ENCODE results near the gene KDM2B. TPM values are rescaled to one million over a fixed set of nuclear protein-coding genes. Genes with fewer than 3 reads are reported as not detected.

The KDM2B gene
- total RNA-seq: 10.3 TPM
- long read RNA-seq, partial matches to known transcripts: 3 of 7 reads
- long read RNA-seq, other reads (novel, unspliced or antisense): 4 of 7 reads

- ATAC-seq (ENCODE audit: poor library complexity) (peak; percentile 36), DNase-seq (no peak)
- intact Hi-C loops (cut with DNase I): no loop called here
These were observed at the start of gene KDM2B for GRCh38 chr12:121580959-121581685. TSS of gene KDM2B (minus strand) at chr12:121581023. CDS start at chr12:121580911, 112 bp downstream.

DNA sequence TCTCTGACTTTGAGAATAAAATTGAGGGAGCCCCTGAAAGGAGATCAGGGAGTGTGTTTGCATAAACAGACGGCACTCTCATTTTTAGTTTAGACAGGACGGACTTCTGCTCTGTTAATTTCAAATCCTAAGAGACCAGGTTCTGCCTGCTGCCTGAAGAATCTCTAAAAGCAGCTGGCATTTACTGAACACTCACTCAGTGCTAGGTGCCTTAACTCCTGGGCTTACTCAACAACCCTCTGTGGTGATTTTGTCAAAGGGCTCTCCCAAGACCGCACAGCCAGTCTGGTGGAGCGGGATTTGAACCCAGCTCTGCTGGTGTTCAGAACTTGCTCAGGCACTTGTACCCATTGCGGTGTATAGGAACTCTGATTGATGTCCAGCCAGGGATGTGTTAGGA lies 47.7 kb upstream of the KDM2B start:
- DNase-seq (no peak), ATAC-seq (ENCODE audit: poor library complexity) (no peak)
- intact Hi-C loops (cut with DNase I): loop anchor here (5.0 kb wide), 1 partner anchor 76 kb away; no protein-coding TSS in a partner anchor

DNA sequence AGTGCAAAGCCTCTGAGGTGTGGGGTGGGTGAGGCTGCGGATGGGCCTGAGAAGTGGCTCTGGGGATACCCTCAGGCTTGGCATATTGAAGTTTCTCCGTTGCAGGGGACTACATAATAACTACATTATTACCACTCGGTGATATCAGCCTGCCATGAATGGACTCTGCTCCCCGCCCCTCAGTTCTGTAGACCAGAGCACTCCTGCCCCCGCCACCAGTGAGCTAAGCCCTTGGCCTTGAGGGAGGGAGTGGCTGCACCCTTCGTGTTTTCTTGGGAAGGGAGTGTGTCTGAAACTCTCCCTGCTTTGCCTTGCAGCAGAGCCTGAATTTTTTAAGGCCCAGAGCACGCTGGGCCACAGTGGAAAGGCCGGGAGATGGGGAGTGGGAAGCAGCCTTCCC lies 47.2 kb upstream of the KDM2B start:
- DNase-seq (no peak), ATAC-seq (ENCODE audit: poor library complexity) (no peak)
- intact Hi-C loops (cut with DNase I): loop anchor here (5.0 kb wide), 1 partner anchor 76 kb away; no protein-coding TSS in a partner anchor

- intact Hi-C loops (cut with DNase I): loop anchor here (5.0 kb wide), 1 partner anchor 75 kb away; no protein-coding TSS in a partner anchor
- ATAC-seq (ENCODE audit: poor library complexity) (peak; percentile 51), DNase-seq (peak; percentile 66)
These were observed 46.2 kb upstream of the KDM2B start for GRCh38 chr12:121626853-121627640.

DNA sequence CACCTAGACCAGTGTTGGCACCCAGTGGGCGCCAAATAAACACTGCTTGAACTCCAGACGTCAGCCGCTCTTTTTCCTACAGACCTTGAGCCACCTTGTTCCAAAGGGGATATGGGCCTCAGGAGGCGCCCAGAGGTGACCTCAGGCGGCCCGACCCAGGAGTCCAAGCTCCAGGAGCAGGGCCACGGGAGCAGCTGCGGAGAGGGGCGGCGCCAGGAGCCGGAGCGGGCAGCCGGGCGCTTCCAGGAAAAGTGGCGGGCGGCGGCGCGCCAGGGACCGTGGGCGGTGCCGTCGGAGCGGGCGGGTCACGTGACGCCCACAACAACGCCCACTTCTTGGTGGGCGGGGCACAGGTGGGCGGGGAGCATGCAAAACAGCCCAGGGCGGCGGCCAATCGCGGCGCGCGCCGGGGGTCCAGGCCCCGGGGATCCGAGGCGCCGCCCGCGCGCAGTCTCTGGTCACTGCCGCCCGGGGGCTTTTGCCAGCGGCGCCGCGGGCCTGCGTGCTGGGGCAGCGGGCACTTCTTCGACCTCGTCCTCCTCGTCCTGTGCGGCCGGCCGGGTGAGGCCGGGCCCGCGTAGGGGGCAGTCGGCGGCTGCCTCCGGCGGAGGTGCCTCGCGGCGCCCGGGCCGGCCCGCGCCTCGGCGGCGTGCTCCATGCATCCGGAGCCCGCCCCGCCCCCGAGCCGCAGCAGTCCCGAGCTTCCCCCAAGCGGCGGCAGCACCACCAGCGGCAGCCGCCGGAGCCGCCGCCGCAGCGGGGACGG lies 45.4 kb upstream of the KDM2B start, which contains the start of gene ORAI1:
Gene ORAI1 (plus strand): TSS at position 444 of the 766 bp plus-strand sequence.
- intact Hi-C loops (cut with DNase I): loop anchor here (5.0 kb wide), 1 partner anchor 74 kb away; no protein-coding TSS in a partner anchor
- ATAC-seq (ENCODE audit: poor library complexity) (peak; percentile 95), DNase-seq (peak; percentile 99)

DNA sequence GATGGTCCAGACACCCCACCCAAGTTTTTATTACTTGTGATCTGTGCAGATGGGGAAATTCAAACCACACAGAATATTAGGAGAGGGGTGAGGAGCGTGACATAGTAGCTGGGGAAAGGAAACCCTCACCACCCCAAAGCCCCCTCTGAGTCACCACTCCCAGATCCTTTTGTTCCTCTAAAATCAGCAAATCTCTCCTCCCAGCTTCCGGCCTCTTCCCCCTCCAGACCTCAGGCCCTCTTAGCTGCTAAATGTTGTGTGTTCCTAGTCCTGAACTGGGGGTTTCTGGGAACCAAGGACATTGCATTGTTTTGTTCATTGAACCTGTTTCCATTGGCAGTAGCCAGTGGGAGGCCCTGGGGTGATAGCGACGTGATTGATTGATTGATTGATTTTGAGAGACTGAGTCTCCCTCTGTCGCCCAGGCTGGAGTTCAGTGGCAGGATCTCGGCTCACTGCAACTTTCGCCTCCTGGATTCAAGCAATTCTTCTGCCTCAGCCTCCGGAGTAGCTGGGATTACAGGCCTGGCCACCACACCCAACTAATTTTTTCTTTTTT lies 39.6 kb upstream of the KDM2B start:
- no peak for DNase-seq
- intact Hi-C loops (cut with DNase I): no loop called here
- no peak for ATAC-seq (ENCODE audit: poor library complexity)

GRCh38 chr12:121618659-121619233 lies 37.9 kb upstream of the KDM2B start:
- intact Hi-C loops (cut with DNase I): no loop called here
- ATAC-seq (ENCODE audit: poor library complexity) (no peak), DNase-seq (no peak)

- intact Hi-C loops (cut with DNase I): no loop called here
- no peak for DNase-seq
- no peak for ATAC-seq (ENCODE audit: poor library complexity)
These were observed 34.1 kb upstream of the KDM2B start for GRCh38 chr12:121614872-121615467.

- no peak for ATAC-seq (ENCODE audit: poor library complexity)
- intact Hi-C loops (cut with DNase I): no loop called here
- DNase-seq: no peak
These were observed 32.6 kb upstream of the KDM2B start for GRCh38 chr12:121613462-121613861.

- no peak for DNase-seq
- intact Hi-C loops (cut with DNase I): no loop called here
- ATAC-seq (ENCODE audit: poor library complexity): no peak
These were observed 30.5 kb upstream of the KDM2B start for GRCh38 chr12:121611306-121611705.

DNA sequence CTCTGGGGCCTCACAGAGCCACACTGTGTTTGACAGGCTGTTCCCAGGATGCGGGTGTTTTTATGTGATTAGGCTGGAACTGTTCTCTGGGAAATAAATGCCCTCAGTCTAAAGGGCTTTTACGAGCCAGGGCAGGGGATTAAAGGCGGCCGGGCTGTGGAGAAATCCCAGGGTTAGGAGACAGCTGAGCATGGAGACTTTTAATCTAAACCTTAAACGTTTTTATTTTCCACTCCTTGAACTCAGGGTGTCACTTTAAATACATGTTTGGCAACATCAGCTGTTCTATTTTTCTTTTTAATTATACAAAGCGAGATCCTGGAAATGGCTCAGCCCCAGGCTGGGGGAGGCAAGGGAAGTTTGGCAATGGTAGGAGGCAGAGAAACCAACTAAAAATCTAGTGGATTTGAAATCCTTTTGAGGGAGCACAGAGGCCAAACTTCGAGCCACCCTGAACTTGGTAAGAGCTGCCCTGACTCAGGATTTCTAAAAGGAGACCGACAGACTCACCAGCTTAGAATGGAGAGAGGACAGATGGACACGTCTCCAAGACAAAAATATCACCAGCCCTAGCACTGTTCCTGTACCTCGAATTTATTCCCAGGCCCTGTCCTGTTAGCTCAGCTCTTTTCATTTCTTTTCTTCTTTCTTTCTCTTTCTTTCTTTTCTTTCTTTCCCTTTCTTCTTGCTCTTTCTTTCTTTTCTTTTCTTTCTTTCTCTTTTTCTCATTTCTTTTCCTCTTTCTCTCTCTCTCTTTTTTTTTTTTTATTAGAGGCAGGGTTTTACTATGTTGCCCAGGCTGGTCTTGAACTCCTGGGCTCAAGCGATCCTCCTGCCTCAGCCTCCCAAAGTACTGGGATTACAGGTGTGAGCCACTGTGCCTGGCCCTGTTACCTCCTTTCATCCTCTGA lies 29.7 kb upstream of the KDM2B start:
- peak; percentile 69 for ATAC-seq (ENCODE audit: poor library complexity)
- intact Hi-C loops (cut with DNase I): no loop called here
- DNase-seq: no peak

- no peak for ATAC-seq (ENCODE audit: poor library complexity)
- intact Hi-C loops (cut with DNase I): no loop called here
- DNase-seq: no peak
These were observed 27.5 kb upstream of the KDM2B start for GRCh38 chr12:121608301-121608700.

- DNase-seq: no peak
These were observed 22.8 kb upstream of the KDM2B start for GRCh38 chr12:121603581-121603980.

GRCh38 chr12:121602766-121603165 lies 21.9 kb upstream of the KDM2B start:
- ATAC-seq (ENCODE audit: poor library complexity) (no peak), DNase-seq (no peak)
- intact Hi-C loops (cut with DNase I): no loop called here

More at GRCh38 chr12:121603581-121603980, 22.8 kb upstream of the KDM2B start:
- ATAC-seq (ENCODE audit: poor library complexity): no peak
- intact Hi-C loops (cut with DNase I): no loop called here

GRCh38 chr12:121600702-121601336 lies 20.0 kb upstream of the KDM2B start:
- intact Hi-C loops (cut with DNase I): no loop called here
- DNase-seq (no peak), ATAC-seq (ENCODE audit: poor library complexity) (no peak)

DNA sequence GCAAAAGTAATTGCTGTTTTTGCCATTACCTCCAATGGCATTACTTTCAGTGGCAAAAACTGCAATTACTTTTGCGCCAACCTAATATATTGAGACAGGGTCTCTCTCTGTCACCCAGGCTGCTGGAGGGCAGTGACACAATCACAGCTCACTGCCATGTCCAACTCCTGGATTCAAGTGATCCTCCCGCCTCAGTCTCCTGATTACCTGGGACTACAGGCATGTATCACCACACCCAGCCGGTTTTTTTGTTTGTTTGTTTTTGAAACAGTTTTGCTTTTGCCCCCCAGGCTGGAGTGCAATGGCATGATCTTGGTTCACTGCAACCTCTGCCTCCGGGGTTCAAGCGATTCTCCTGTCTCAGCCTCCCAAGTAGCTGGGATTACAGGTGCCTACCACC lies 15.7 kb upstream of the KDM2B start:
- no peak for DNase-seq
- intact Hi-C loops (cut with DNase I): no loop called here
- ATAC-seq (ENCODE audit: poor library complexity): no peak
